GM12892 (cell line): Measurements from ENCODE around the gene CLEC16A.

ENCODE experiments used
- DNase-seq: peaks from one replicate; pipeline ENCODE4 v3.0.0; 2011; ENCODE audit not compliant: insufficient read length
- FAIRE-seq: peaks from 2 replicates; lab custom pipeline; 2011; peaks lifted over from hg19 to GRCh38; lab: Jason Lieb, UNC
- POLR2A ChIP-seq: IDR thresholded peaks from 2 replicates; pipeline ENCODE4 v1.6.1; 2011; ENCODE audit warnings: low read depth, low read length, control low read depth
- POLR2AphosphoS5 ChIP-seq: IDR thresholded peaks from 2 replicates; pipeline ENCODE4 v1.6.1; 2011; ENCODE audit warnings: low read depth, low read length, control low read depth
- TAF1 ChIP-seq: IDR thresholded peaks from 2 replicates; pipeline ENCODE4 v1.6.1; 2011; ENCODE audit warnings: low read depth, mild to moderate bottlenecking, control low read depth, low read length, borderline replicate concordance

Gene CLEC16A

GRCh38 chr16:11229906-11230305 lies 285.5 kb downstream of the CLEC16A start:
- DNase-seq (no peak), FAIRE-seq (no peak)
- TF ChIP-seq POLR2AphosphoS5 (no peak), TAF1 (no peak), POLR2A (no peak)

DNA sequence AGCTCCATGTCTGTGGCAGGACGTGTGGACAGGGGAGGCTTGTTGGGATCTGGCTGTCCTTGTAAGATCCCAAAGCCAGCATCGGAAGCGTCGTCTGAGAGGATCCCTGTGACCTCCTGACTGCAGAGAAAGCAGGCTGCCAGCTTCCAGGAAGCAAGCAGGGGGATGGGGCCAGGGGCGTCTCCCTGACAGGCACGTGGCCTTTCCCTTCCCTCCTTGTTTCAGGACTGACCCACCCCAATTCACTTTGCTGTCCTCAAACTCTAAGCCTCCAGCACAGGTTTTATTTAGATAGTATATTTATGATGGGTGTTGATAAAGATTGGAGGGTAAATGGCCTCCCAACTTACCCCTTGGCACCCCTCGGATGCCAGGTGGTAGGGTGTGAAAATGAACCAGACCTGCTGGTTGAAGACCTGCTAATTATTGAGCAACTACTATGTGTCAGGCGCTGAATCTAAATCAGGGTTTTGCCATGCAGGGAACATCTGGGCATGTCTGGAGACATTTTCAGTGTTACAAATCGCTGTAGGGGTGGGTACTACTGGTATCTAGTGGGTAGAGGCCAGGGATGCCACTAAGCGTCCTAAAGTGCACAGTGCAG lies 287.1 kb downstream of the CLEC16A start:
- no peak for TF ChIP-seq TAF1
- no peak for TF ChIP-seq POLR2A
- no peak for TF ChIP-seq POLR2AphosphoS5
- no peak for FAIRE-seq

More for the DNA sequence above, 287.1 kb downstream of the CLEC16A start:
- DNase-seq: no peak
